ENCODE data around the gene PITX3. TPM values are rescaled to one million over a fixed set of nuclear protein-coding genes. Genes with fewer than 3 reads are reported as not detected.
"Not testable (repeated sequence)": the region's sequence is repeated elsewhere in the genome, so short reads cannot be mapped to it uniquely, and the experiment has no call there.

PITX3 gene
- total RNA-seq, 1 donor from 2014 or later: not detected

GRCh38 chr10:102200751-102201640, 40.3 kb downstream of the PITX3 start:
- H3K9me3 ChIP-seq: peaks cover 5% of the 10 kb centered on the region
- intact Hi-C loops (cut with DNase I): no loop called here
- no peak overlapping the region for H3K4me3 ChIP-seq
- no peaks in the 10 kb centered on the region for H3K36me3 ChIP-seq
- no peaks in the 10 kb centered on the region for H3K4me1 ChIP-seq
- DNase-seq: no peak
- ATAC-seq: no peak
- TF ChIP-seq CTCF (IDR thresholded peaks at IDR 0.05): no peak
- no peaks in the 10 kb centered on the region for H3K27me3 ChIP-seq
- H3K27ac ChIP-seq: no peak overlapping the region

- Histone ChIP-seq H3K27ac (no peak overlapping the region), H3K27me3 (no peaks in the 10 kb centered on the region), H3K36me3 (no peaks in the 10 kb centered on the region), H3K9me3 (no peaks in the 10 kb centered on the region), H3K4me1 (no peaks in the 10 kb centered on the region), H3K4me3 (no peak overlapping the region)
- no peak for DNase-seq
- ATAC-seq: no peak
- intact Hi-C loops (cut with DNase I): no loop called here
- TF ChIP-seq CTCF (IDR thresholded peaks at IDR 0.05): no peak
Observed at GRCh38 chr10:102198027-102198426, 43.3 kb downstream of the PITX3 start.

- no peak overlapping the region for H3K27ac ChIP-seq
- H3K9me3 ChIP-seq: no peaks in the 10 kb centered on the region
- H3K4me3 ChIP-seq: no peak overlapping the region
- H3K4me1 ChIP-seq: no peaks in the 10 kb centered on the region
- no peaks in the 10 kb centered on the region for H3K36me3 ChIP-seq
- TF ChIP-seq CTCF (IDR thresholded peaks at IDR 0.05): no peak
- ATAC-seq: no peak
- intact Hi-C loops (cut with DNase I): no loop called here
- H3K27me3 ChIP-seq: no peaks in the 10 kb centered on the region
- no peak for DNase-seq
Observed at GRCh38 chr10:102196893-102197292, 44.4 kb downstream of the PITX3 start.

- H3K36me3 ChIP-seq: no peaks in the 10 kb centered on the region
- H3K4me1 ChIP-seq: no peaks in the 10 kb centered on the region
- no peak overlapping the region for H3K4me3 ChIP-seq
- no peak for TF ChIP-seq CTCF (IDR thresholded peaks at IDR 0.05)
- H3K27ac ChIP-seq: no peak overlapping the region
- DNase-seq (no peak), ATAC-seq (no peak)
- no peaks in the 10 kb centered on the region for H3K9me3 ChIP-seq
- no peaks in the 10 kb centered on the region for H3K27me3 ChIP-seq
- intact Hi-C loops (cut with DNase I): no loop called here
Observed at GRCh38 chr10:102195296-102195870, 45.9 kb downstream of the PITX3 start.

GRCh38 chr10:102191956-102192355, 49.4 kb downstream of the PITX3 start:
- Histone ChIP-seq H3K4me3 (no peak overlapping the region), H3K4me1 (no peaks in the 10 kb centered on the region), H3K36me3 (no peaks in the 10 kb centered on the region), H3K27ac (no peak overlapping the region), H3K9me3 (no peaks in the 10 kb centered on the region), H3K27me3 (no peaks in the 10 kb centered on the region)
- TF ChIP-seq CTCF (IDR thresholded peaks at IDR 0.05): no peak
- DNase-seq: no peak
- ATAC-seq: no peak
- intact Hi-C loops (cut with DNase I): no loop called here

GRCh38 chr10:102188941-102189898, 52.1 kb downstream of the PITX3 start:
- H3K4me3 ChIP-seq; H3K4me1 ChIP-seq; intact Hi-C loops (cut with DNase I); H3K27me3 ChIP-seq; ATAC-seq; H3K9me3 ChIP-seq; DNase-seq; H3K36me3 ChIP-seq: not testable (repeated sequence)
- peak overlapping the region; percentile 13 for H3K27ac ChIP-seq
